Measurements from ENCODE around the gene RSPH6A.

- TF ChIP-seq CTCF (conservative IDR thresholded peaks at IDR 0.05 in 1 of 2, IDR thresholded peaks at IDR 0.05 in 1 of 2; ENCODE audit: low read depth in 1 of 2, low read length in 2 of 2) (no peak), EZH2 (IDR thresholded peaks at IDR 0.05; ENCODE audit: low read length, missing control alignments) (no peak)
These were observed 47.7 kb downstream of the RSPH6A start for GRCh38 chr19:45767410-45767880.

Measured in fibroblast of lung (primary cell).